ENCODE measurements around the gene BTBD2. TPM values are rescaled to one million over a fixed set of nuclear protein-coding genes. Genes with fewer than 3 reads are reported as not detected.

The BTBD2 gene
- total and polyA plus RNA-seq, 10 of the 15 experiments (the other 5 are each of a cell fraction or from before 2014, with no cell fraction given): 0.13 to 66.2 (median 10.4) TPM

DNA sequence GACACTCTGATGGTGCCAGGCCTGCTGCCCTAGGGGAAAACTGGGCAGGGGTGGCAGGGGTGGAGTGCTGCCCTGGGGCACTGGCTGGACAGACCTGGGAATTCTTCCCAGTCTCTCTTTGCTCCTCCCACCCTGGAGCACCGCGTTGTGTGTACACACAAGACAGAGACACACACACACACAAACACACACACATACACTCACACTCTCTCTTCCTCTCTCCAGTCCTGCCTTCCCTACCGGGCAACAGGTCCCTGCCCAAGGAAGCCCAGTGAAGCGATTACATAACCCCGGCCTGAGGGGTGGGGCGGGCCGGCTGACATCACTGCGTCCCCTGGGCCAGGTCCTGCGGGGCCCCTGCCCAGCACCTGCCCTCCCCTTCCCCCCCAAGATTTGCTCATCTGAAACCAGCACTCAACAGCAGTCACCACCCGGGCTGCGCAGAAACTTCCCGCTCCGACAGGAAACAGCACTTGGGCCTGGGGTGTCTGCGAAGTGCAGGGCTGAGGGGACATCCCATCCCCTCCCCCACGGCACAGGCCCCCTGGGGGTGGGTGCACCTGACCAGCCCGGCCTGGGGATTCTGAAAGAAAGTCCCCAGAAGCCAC is 34.3 kb upstream of the BTBD2 start (continued):
- TF ChIP-seq, protein P1, sequence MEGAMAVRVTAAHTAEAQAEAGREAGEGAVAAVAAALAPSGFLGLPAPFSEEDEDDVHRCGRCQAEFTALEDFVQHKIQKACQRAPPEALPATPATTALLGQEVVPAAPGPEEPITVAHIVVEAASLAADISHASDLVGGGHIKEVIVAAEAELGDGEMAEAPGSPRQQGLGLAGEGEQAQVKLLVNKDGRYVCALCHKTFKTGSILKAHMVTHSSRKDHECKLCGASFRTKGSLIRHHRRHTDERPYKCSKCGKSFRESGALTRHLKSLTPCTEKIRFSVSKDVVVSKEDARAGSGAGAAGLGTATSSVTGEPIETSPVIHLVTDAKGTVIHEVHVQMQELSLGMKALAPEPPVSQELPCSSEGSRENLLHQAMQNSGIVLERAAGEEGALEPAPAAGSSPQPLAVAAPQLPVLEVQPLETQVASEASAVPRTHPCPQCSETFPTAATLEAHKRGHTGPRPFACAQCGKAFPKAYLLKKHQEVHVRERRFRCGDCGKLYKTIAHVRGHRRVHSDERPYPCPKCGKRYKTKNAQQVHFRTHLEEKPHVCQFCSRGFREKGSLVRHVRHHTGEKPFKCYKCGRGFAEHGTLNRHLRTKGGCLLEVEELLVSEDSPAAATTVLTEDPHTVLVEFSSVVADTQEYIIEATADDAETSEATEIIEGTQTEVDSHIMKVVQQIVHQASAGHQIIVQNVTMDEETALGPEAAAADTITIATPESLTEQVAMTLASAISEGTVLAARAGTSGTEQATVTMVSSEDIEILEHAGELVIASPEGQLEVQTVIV (IDR thresholded peaks at IDR 0.05; ENCODE audit: borderline replicate concordance, partially characterized antibody): no peak
- TF ChIP-seq ATF7 (IDR thresholded peaks at IDR 0.05; ENCODE audit: low read depth) (0 out of 2 replicates have a peak, but pooled peaks have one; percentile 40), CHD2 (IDR thresholded peaks at IDR 0.05; ENCODE audit: borderline replicate concordance, low read depth, low read length) (no peak), PAX5 (IDR thresholded peaks at IDR 0.05; ENCODE audit: borderline replicate concordance, low read depth, low read length) (no peak), YY1 (IDR thresholded peaks at IDR 0.05; ENCODE audit: low read depth, low read length) (no peak), RFX5 (IDR thresholded peaks at IDR 0.05; ENCODE audit: low read depth, low read length) (no peak), SMC3 (IDR thresholded peaks at IDR 0.05; ENCODE audit: borderline replicate concordance, low read length) (no peak), WRNIP1 (IDR thresholded peaks at IDR 0.05; ENCODE audit: borderline replicate concordance, low read depth, low read length) (no peak), TCF3 (IDR thresholded peaks at IDR 0.05; ENCODE audit: borderline replicate concordance, insufficient read depth, low read depth, low read length) (0 out of 2 replicates have a peak, but pooled peaks have one; percentile 13), IKZF2 (IDR thresholded peaks at IDR 0.05) (peak in 1 of 2 experiments; percentile 40; a peak in 2 of 4 replicates)
- TF ChIP-seq, protein P2, sequence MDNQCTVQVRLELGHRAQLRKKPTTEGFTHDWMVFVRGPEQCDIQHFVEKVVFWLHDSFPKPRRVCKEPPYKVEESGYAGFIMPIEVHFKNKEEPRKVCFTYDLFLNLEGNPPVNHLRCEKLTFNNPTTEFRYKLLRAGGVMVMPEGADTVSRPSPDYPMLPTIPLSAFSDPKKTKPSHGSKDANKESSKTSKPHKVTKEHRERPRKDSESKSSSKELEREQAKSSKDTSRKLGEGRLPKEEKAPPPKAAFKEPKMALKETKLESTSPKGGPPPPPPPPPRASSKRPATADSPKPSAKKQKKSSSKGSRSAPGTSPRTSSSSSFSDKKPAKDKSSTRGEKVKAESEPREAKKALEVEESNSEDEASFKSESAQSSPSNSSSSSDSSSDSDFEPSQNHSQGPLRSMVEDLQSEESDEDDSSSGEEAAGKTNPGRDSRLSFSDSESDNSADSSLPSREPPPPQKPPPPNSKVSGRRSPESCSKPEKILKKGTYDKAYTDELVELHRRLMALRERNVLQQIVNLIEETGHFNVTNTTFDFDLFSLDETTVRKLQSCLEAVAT (IDR thresholded peaks at IDR 0.05): peak; percentile 70; the same call in 1 of the 2 replicates
- TF ChIP-seq, protein P3, sequence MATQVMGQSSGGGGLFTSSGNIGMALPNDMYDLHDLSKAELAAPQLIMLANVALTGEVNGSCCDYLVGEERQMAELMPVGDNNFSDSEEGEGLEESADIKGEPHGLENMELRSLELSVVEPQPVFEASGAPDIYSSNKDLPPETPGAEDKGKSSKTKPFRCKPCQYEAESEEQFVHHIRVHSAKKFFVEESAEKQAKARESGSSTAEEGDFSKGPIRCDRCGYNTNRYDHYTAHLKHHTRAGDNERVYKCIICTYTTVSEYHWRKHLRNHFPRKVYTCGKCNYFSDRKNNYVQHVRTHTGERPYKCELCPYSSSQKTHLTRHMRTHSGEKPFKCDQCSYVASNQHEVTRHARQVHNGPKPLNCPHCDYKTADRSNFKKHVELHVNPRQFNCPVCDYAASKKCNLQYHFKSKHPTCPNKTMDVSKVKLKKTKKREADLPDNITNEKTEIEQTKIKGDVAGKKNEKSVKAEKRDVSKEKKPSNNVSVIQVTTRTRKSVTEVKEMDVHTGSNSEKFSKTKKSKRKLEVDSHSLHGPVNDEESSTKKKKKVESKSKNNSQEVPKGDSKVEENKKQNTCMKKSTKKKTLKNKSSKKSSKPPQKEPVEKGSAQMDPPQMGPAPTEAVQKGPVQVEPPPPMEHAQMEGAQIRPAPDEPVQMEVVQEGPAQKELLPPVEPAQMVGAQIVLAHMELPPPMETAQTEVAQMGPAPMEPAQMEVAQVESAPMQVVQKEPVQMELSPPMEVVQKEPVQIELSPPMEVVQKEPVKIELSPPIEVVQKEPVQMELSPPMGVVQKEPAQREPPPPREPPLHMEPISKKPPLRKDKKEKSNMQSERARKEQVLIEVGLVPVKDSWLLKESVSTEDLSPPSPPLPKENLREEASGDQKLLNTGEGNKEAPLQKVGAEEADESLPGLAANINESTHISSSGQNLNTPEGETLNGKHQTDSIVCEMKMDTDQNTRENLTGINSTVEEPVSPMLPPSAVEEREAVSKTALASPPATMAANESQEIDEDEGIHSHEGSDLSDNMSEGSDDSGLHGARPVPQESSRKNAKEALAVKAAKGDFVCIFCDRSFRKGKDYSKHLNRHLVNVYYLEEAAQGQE (IDR thresholded peaks at IDR 0.05; ENCODE audit: low read depth, low read length): no peak
- TF ChIP-seq, protein P4, sequence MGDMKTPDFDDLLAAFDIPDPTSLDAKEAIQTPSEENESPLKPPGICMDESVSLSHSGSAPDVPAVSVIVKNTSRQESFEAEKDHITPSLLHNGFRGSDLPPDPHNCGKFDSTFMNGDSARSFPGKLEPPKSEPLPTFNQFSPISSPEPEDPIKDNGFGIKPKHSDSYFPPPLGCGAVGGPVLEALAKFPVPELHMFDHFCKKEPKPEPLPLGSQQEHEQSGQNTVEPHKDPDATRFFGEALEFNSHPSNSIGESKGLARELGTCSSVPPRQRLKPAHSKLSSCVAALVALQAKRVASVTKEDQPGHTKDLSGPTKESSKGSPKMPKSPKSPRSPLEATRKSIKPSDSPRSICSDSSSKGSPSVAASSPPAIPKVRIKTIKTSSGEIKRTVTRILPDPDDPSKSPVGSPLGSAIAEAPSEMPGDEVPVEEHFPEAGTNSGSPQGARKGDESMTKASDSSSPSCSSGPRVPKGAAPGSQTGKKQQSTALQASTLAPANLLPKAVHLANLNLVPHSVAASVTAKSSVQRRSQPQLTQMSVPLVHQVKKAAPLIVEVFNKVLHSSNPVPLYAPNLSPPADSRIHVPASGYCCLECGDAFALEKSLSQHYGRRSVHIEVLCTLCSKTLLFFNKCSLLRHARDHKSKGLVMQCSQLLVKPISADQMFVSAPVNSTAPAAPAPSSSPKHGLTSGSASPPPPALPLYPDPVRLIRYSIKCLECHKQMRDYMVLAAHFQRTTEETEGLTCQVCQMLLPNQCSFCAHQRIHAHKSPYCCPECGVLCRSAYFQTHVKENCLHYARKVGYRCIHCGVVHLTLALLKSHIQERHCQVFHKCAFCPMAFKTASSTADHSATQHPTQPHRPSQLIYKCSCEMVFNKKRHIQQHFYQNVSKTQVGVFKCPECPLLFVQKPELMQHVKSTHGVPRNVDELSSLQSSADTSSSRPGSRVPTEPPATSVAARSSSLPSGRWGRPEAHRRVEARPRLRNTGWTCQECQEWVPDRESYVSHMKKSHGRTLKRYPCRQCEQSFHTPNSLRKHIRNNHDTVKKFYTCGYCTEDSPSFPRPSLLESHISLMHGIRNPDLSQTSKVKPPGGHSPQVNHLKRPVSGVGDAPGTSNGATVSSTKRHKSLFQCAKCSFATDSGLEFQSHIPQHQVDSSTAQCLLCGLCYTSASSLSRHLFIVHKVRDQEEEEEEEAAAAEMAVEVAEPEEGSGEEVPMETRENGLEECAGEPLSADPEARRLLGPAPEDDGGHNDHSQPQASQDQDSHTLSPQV (IDR thresholded peaks at IDR 0.05): no peak
- TF ChIP-seq, protein P5, sequence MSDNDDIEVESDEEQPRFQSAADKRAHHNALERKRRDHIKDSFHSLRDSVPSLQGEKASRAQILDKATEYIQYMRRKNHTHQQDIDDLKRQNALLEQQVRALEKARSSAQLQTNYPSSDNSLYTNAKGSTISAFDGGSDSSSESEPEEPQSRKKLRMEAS (IDR thresholded peaks at IDR 0.05; ENCODE audit: low read depth, low read length): no peak
- TF ChIP-seq, protein P6, sequence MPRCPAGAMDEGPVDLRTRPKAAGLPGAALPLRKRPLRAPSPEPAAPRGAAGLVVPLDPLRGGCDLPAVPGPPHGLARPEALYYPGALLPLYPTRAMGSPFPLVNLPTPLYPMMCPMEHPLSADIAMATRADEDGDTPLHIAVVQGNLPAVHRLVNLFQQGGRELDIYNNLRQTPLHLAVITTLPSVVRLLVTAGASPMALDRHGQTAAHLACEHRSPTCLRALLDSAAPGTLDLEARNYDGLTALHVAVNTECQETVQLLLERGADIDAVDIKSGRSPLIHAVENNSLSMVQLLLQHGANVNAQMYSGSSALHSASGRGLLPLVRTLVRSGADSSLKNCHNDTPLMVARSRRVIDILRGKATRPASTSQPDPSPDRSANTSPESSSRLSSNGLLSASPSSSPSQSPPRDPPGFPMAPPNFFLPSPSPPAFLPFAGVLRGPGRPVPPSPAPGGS (IDR thresholded peaks at IDR 0.05; ENCODE audit: borderline replicate concordance, insufficient read depth, low read depth, low read length, poor library complexity, severe bottlenecking): no peak
